Measurements from ENCODE around the gene CPO. TPM values are rescaled to one million over a fixed set of nuclear protein-coding genes. Genes with fewer than 3 reads are reported as not detected.
A peak's percentile ranks its signal among the peaks of the same experiment; 100 is the strongest.

Gene CPO
- total RNA-seq, 1 donor, result not detected

DNA sequence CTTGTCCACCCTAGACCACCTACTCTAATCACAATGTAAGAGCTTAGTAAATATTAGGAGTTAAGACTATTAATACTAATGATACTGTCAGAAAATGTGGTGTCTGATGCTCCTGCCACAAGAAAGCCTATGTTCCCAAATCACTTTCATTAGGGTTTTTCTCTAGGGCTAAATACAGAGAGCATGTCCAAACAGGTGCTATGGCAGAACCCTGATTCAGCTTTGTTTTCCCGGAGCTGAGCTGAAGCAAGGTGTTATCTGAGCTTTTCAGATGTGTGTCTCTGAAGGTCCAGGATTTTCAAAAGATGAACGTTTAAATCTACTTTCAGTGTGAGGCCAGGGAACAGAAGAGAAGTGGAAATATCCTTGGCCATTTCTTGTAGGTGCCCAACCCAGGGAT lies 40.6 kb downstream of the CPO start:
- Histone ChIP-seq H3K4me3 (ENCODE audit: insufficient read depth, low read length) (no peak overlapping the region), H3K9me3 (ENCODE audit: low read depth, low read length) (no peaks in the 10 kb centered on the region), H3K27ac (ENCODE audit: low read depth, low read length) (no peak overlapping the region), H3K79me2 (ENCODE audit: insufficient read depth, low read length) (no peaks in the 10 kb centered on the region), H3K27me3 (ENCODE audit: insufficient read depth, low read length) (no peaks in the 10 kb centered on the region), H4K20me1 (ENCODE audit: insufficient read depth, low read length) (no peaks in the 10 kb centered on the region), H3K36me3 (ENCODE audit: insufficient read depth, low read length) (no peaks in the 10 kb centered on the region), H3K4me2 (ENCODE audit: insufficient read depth, low read length) (no peak overlapping the region), H3K4me1 (ENCODE audit: insufficient read depth, low read length) (peaks cover 7% of the 10 kb centered on the region), H2AFZ (ENCODE audit: low read length) (no peak overlapping the region)
- DNase-seq (ENCODE audit: insufficient read length, low spot score, missing footprints), result no peak
- TF ChIP-seq, protein P1, sequence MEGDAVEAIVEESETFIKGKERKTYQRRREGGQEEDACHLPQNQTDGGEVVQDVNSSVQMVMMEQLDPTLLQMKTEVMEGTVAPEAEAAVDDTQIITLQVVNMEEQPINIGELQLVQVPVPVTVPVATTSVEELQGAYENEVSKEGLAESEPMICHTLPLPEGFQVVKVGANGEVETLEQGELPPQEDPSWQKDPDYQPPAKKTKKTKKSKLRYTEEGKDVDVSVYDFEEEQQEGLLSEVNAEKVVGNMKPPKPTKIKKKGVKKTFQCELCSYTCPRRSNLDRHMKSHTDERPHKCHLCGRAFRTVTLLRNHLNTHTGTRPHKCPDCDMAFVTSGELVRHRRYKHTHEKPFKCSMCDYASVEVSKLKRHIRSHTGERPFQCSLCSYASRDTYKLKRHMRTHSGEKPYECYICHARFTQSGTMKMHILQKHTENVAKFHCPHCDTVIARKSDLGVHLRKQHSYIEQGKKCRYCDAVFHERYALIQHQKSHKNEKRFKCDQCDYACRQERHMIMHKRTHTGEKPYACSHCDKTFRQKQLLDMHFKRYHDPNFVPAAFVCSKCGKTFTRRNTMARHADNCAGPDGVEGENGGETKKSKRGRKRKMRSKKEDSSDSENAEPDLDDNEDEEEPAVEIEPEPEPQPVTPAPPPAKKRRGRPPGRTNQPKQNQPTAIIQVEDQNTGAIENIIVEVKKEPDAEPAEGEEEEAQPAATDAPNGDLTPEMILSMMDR (IDR thresholded peaks at IDR 0.05; ENCODE audit: extremely low read depth, low read depth, low read length), result no peak

DNA sequence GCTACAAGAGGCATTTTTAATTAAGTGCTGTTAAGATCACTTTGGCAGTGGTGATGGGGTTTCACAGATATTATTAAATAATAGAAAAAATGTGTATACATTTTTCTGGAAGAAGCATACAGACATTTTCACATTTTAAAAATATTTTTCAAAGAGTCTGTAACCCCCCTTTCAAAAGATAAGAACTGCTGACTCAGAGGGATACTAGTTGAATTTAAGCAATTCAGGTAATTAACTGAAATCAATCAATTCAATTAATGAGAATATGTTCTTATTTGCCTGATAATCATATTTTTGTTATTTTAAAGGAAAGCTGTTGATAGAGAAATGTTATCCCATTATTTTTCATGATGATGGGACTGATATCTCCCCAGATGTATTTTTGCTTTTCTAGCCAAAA lies 41.1 kb downstream of the CPO start:
- Histone ChIP-seq H2AFZ (ENCODE audit: low read length) (no peak overlapping the region), H3K27ac (ENCODE audit: low read depth, low read length) (no peak overlapping the region), H3K79me2 (ENCODE audit: insufficient read depth, low read length) (no peaks in the 10 kb centered on the region), H3K36me3 (ENCODE audit: insufficient read depth, low read length) (no peaks in the 10 kb centered on the region), H3K4me3 (ENCODE audit: insufficient read depth, low read length) (no peak overlapping the region), H4K20me1 (ENCODE audit: insufficient read depth, low read length) (no peaks in the 10 kb centered on the region), H3K4me2 (ENCODE audit: insufficient read depth, low read length) (no peak overlapping the region), H3K4me1 (ENCODE audit: insufficient read depth, low read length) (peaks cover 7% of the 10 kb centered on the region), H3K27me3 (ENCODE audit: insufficient read depth, low read length) (no peaks in the 10 kb centered on the region), H3K9me3 (ENCODE audit: low read depth, low read length) (no peaks in the 10 kb centered on the region)
- DNase-seq (ENCODE audit: insufficient read length, low spot score, missing footprints), result no peak
- TF ChIP-seq, protein P1 (IDR thresholded peaks at IDR 0.05; ENCODE audit: extremely low read depth, low read depth, low read length), result no peak

DNA sequence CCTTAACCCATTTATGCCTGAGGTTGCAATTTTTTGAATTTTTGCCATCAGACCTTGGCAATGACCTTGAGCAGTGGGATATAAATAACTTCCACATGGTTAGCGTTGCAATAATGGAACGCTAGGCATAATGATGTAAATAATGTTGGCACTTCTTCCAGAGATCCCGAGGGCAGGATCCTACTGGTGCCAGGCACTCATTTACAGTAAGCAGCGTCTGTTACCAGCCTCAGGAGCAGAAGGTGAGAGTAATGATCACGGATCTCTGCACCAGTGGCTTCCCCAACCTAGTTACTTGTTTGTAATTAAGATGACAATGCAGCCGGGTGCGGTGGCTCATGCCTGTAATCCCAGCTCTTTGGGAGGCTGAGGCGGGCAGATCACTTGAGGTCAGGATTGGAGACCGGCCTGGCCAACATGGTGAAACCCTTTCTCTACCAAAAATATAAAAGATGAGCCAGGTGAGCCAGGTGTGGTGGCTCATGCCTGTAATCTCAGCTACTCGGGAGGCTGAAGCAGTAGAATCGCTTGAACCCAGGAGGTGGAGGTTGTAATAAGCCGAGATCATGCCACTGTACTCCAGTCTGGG lies 41.9 kb downstream of the CPO start:
- TF ChIP-seq, protein P1 (IDR thresholded peaks at IDR 0.05; ENCODE audit: extremely low read depth, low read depth, low read length), result no peak
- Histone ChIP-seq H3K79me2 (ENCODE audit: insufficient read depth, low read length) (no peaks in the 10 kb centered on the region), H3K36me3 (ENCODE audit: insufficient read depth, low read length) (no peaks in the 10 kb centered on the region), H3K9me3 (ENCODE audit: low read depth, low read length) (no peaks in the 10 kb centered on the region), H4K20me1 (ENCODE audit: insufficient read depth, low read length) (no peaks in the 10 kb centered on the region), H3K4me3 (ENCODE audit: insufficient read depth, low read length) (no peak overlapping the region), H3K27me3 (ENCODE audit: insufficient read depth, low read length) (no peaks in the 10 kb centered on the region), H3K4me1 (ENCODE audit: insufficient read depth, low read length) (peaks cover 7% of the 10 kb centered on the region), H2AFZ (ENCODE audit: low read length) (no peak overlapping the region), H3K4me2 (ENCODE audit: insufficient read depth, low read length) (no peak overlapping the region), H3K27ac (ENCODE audit: low read depth, low read length) (no peak overlapping the region)
- no peak for DNase-seq (ENCODE audit: insufficient read length, low spot score, missing footprints)

DNA sequence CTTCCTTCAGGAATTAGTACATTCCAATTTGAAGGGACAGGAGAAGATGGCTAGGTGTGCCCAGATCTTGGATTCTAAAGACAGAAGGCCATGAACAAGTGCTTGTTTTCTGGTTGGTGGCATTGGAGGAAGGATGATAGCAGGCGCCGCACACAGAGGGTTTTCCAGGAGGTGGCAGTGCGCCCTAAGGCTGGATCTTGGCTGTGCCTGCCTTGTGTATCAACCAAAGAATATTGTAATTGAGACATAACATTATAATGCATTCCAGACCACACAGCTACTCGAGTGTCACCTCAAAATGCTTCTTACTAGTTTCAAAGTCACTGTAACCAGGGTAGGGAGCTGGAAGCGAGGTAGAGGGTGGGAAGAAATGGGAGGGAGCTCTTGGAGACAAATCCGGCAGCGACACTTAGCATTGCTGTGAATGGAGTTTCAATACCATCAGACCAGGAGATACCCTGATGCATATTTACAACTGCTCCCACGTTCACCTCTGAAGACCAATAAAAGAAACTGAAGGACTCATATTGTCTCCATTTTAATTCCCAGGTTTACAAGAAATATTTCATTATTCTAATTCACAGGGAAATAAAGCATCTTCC lies 42.5 kb downstream of the CPO start:
- Histone ChIP-seq H3K4me3 (ENCODE audit: insufficient read depth, low read length) (peak overlapping the region; percentile 45), H4K20me1 (ENCODE audit: insufficient read depth, low read length) (no peaks in the 10 kb centered on the region), H2AFZ (ENCODE audit: low read length) (peak overlapping the region; percentile 56), H3K79me2 (ENCODE audit: insufficient read depth, low read length) (no peaks in the 10 kb centered on the region), H3K9me3 (ENCODE audit: low read depth, low read length) (no peaks in the 10 kb centered on the region), H3K4me2 (ENCODE audit: insufficient read depth, low read length) (peak overlapping the region; percentile 66), H3K36me3 (ENCODE audit: insufficient read depth, low read length) (no peaks in the 10 kb centered on the region), H3K4me1 (ENCODE audit: insufficient read depth, low read length) (peaks cover 7% of the 10 kb centered on the region), H3K27ac (ENCODE audit: low read depth, low read length) (no peak overlapping the region), H3K27me3 (ENCODE audit: insufficient read depth, low read length) (no peaks in the 10 kb centered on the region)
- DNase-seq (ENCODE audit: insufficient read length, low spot score, missing footprints), result peak; percentile 86
- TF ChIP-seq, protein P1 (IDR thresholded peaks at IDR 0.05; ENCODE audit: extremely low read depth, low read depth, low read length), result peak; percentile 94
